Keratinocyte (primary cell): Measurements from ENCODE around the gene CST7. TPM values are rescaled to one million over a fixed set of nuclear protein-coding genes. Genes with fewer than 3 reads are reported as not detected.

Experiments
- DNase-seq: peaks from one replicate; pipeline ENCODE4 v3.0.0-alpha.2; 2011; ENCODE audit warnings: low read depth, missing footprints, low spot score
- FAIRE-seq: peaks from 2 replicates; lab custom pipeline; 2011; peaks lifted over from hg19 to GRCh38; lab: Jason Lieb, UNC
- H2AFZ ChIP-seq: 2 replicates; pipeline ENCODE4 v1.6.0; 2012; ENCODE audit warnings: low read length, control low read depth, inconsistent platforms; ENCODE audit not compliant: control insufficient read depth
- H3K27ac ChIP-seq: 2 replicates; pipeline ENCODE4 v1.5.1; 2011; ENCODE audit warnings: low read length; ENCODE audit not compliant: control insufficient read depth, insufficient read depth
- H3K27me3 ChIP-seq: 3 replicates; pipeline ENCODE4 v1.6.0; 2011; ENCODE audit warnings: low read length; ENCODE audit not compliant: control insufficient read depth, insufficient read depth; ENCODE audit errors: extremely low read depth
- H3K36me3 ChIP-seq, 2 experiments: 2 replicates in 1 of 2; 3 replicates in 1 of 2; pipeline ENCODE4 v1.5.1; 2011; ENCODE audit warnings: low read length in 2 of 2, mild to moderate bottlenecking in 1 of 2; ENCODE audit not compliant: control insufficient read depth in 2 of 2, insufficient read depth in 2 of 2; ENCODE audit errors: extremely low read depth in 1 of 2
- H3K4me1 ChIP-seq: 3 replicates; pipeline ENCODE4 v1.5.1; 2011; ENCODE audit warnings: low read length; ENCODE audit not compliant: control insufficient read depth, insufficient read depth; ENCODE audit errors: extremely low read depth
- H3K4me2 ChIP-seq: 3 replicates; pipeline ENCODE4 v1.6.0; 2011; ENCODE audit warnings: low read depth, low read length; ENCODE audit not compliant: control insufficient read depth, insufficient read depth; ENCODE audit errors: extremely low read depth
- H3K4me3 ChIP-seq, 3 experiments: fragments of 200-600 bp in 1 of 3; sonication (generic) in 1 of 3; 2 replicates in 2 of 3; 3 replicates in 1 of 3; pipeline ENCODE4 v1.5.1; 2011 to 2016; ENCODE audit warnings: low read length in 3 of 3, mild to moderate bottlenecking in 3 of 3, control low read depth in 2 of 3, inconsistent platforms in 1 of 3, low read depth in 1 of 3, mixed read lengths in 1 of 3, mixed run types in 1 of 3, moderate library complexity in 1 of 3; ENCODE audit not compliant: control insufficient read depth in 2 of 3, insufficient read depth in 2 of 3; ENCODE audit errors: extremely low read depth in 1 of 3
- H3K79me2 ChIP-seq: 2 replicates; pipeline ENCODE4 v1.6.0; 2012; ENCODE audit warnings: low read length; ENCODE audit not compliant: control insufficient read depth, insufficient read depth
- H3K9ac ChIP-seq: 3 replicates; pipeline ENCODE4 v1.6.0; 2011; ENCODE audit warnings: low read length; ENCODE audit not compliant: control insufficient read depth, insufficient read depth; ENCODE audit errors: extremely low read depth
- H3K9me1 ChIP-seq: 3 replicates; pipeline ENCODE4 v1.6.0; 2011; ENCODE audit warnings: low read length; ENCODE audit not compliant: control insufficient read depth, insufficient read depth; ENCODE audit errors: extremely low read depth
- H3K9me3 ChIP-seq: 2 replicates; pipeline ENCODE4 v1.5.1; 2012; ENCODE audit warnings: low read depth, low read length; ENCODE audit not compliant: control insufficient read depth
- H4K20me1 ChIP-seq: 3 replicates; pipeline ENCODE4 v1.6.0; 2011; ENCODE audit warnings: low read length; ENCODE audit not compliant: control insufficient read depth, insufficient read depth; ENCODE audit errors: extremely low read depth
- CTCF ChIP-seq, 3 experiments: IDR thresholded peaks in 1 of 3; conservative IDR thresholded peaks in 1 of 3; optimal IDR thresholded peaks in 1 of 3; 2 replicates in 2 of 3; 3 replicates in 1 of 3; pipeline versions ENCODE3 to v1.5.1; 2011; ENCODE audit warnings: low read length in 3 of 3, mild to moderate bottlenecking in 3 of 3, moderate library complexity in 2 of 3, control low read depth in 1 of 3, inconsistent platforms in 1 of 3; ENCODE audit not compliant: insufficient read depth in 2 of 3; ENCODE audit errors: extremely low read depth in 1 of 3
- EZH2 ChIP-seq: IDR thresholded peaks from one replicate; pipeline ENCODE4 v1.6.1; 2012; ENCODE audit warnings: inconsistent platforms, mild to moderate bottlenecking, low read length, moderate library complexity
- dilution Hi-C: fragments of 300-500 bp; cut with MboI; formaldehyde crosslinking; loops from one replicate; pipeline ENCODE4 v1.7.0; 2020; ENCODE audit warnings: low sequenced_read_pairs; ENCODE audit not compliant: extremely low pct_ligation_motif_present
- polyA plus RNA-seq, 5 experiments: library from polyadenylated mRNA; depleted of rRNA in 3 of 5; stranded (reverse) in 3 of 5; stranded (forward) in 1 of 5; unstranded in 1 of 5; fragments of >200 nt; gene quantifications; 1 replicate in 1 of 5; 2 replicates in 3 of 5; 3 replicates in 1 of 5; pipeline versions ENCODE4 v1.2.1 to v1.2.3, GENCODE V29; 2011 to 2012; ENCODE audit warnings: missing spikeins in 2 of 5, low read depth in 1 of 5, low replicate concordance in 1 of 5

CST7 gene
- polyA plus RNA-seq, 1 donor (not counting 4 experiments of a cell fraction or from before 2014, with no cell fraction given), result not detected

GRCh38 chr20:24913076-24913628 lies 35.9 kb upstream of the CST7 start:
- H3K4me1 ChIP-seq, result no peaks in the 10 kb centered on the region
- H3K4me2 ChIP-seq, result no peak overlapping the region
- FAIRE-seq, result no peak
- H3K27ac ChIP-seq, result no peak overlapping the region
- H3K9ac ChIP-seq, result no peak overlapping the region
- no peaks in the 10 kb centered on the region for H3K79me2 ChIP-seq
- DNase-seq, result no peak
- dilution Hi-C loops, result no loop called here
- peaks cover 3% of the 10 kb centered on the region for H3K27me3 ChIP-seq
- no peak overlapping the region for H3K4me3 ChIP-seq
- H4K20me1 ChIP-seq, result no peaks in the 10 kb centered on the region
- no peaks in the 10 kb centered on the region for H3K9me3 ChIP-seq
- H2AFZ ChIP-seq, result no peak overlapping the region
- no peak for TF ChIP-seq EZH2
- no peak for TF ChIP-seq CTCF (optimal IDR thresholded peaks at IDR 0.05 in 1 of 3, IDR thresholded peaks at IDR 0.05 in 1 of 3, conservative IDR thresholded peaks at IDR 0.05 in 1 of 3; ENCODE audit: extremely low read depth in 1 of 3, insufficient read depth in 2 of 3, low read length in 3 of 3)
- no peaks in the 10 kb centered on the region for H3K9me1 ChIP-seq
- no peaks in the 10 kb centered on the region for H3K36me3 ChIP-seq

- Histone ChIP-seq H3K9me1 (no peaks in the 10 kb centered on the region), H3K79me2 (no peaks in the 10 kb centered on the region), H3K9me3 (no peaks in the 10 kb centered on the region), H3K27ac (no peak overlapping the region), H3K4me3 (no peak overlapping the region), H3K27me3 (no peaks in the 10 kb centered on the region), H2AFZ (no peak overlapping the region), H4K20me1 (no peaks in the 10 kb centered on the region), H3K4me1 (no peaks in the 10 kb centered on the region), H3K9ac (no peak overlapping the region), H3K4me2 (no peak overlapping the region), H3K36me3 (no peaks in the 10 kb centered on the region)
- dilution Hi-C loops, result no loop called here
- no peak for FAIRE-seq
- TF ChIP-seq CTCF (optimal IDR thresholded peaks at IDR 0.05 in 1 of 3, IDR thresholded peaks at IDR 0.05 in 1 of 3, conservative IDR thresholded peaks at IDR 0.05 in 1 of 3; ENCODE audit: extremely low read depth in 1 of 3, insufficient read depth in 2 of 3, low read length in 3 of 3), result no peak
- no peak for TF ChIP-seq EZH2
- DNase-seq, result no peak
Observed at GRCh38 chr20:24914388-24915241, 34.5 kb upstream of the CST7 start.
